ENCODE data around the gene DHRS9. TPM values are rescaled to one million over a fixed set of nuclear protein-coding genes. Genes with fewer than 3 reads are reported as not detected.

The DHRS9 gene
- total RNA-seq, 2 donors from 2014 or later, result 0.32 to 0.34 TPM

DNA sequence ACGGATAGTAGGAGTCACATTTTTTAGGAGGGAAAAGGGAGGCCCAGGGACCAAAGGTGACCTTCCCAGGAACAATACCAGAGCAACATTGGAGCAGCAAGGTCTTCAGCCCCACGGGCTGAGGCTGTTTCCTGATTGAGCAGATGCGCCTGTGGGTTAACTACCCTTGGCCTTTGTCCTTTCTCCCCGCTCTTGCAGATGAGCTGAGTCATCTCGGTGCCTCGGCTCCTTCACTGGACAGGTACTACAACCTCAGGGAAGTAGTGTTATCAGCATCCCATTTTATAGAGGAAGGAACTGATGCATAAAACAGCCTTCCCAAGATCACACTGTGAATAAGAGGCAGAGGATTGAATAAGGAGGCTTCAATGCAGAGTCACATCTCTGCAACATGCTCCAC lies 43.5 kb downstream of the DHRS9 start:
- intact Hi-C loops (cut with DNase I), result no loop called here
- no peaks in the 10 kb centered on the region for H3K36me3 ChIP-seq
- 90% methylated on average over 6 of the region's 6 CpGs for WGBS
- no peak overlapping the region for H3K27ac ChIP-seq
- no peak for DNase-seq (ENCODE audit: low spot score)
- no peaks in the 10 kb centered on the region for H3K9me3 ChIP-seq
- no peaks in the 10 kb centered on the region for H3K27me3 ChIP-seq (replicated peaks; ENCODE audit: insufficient read depth)
- no peaks in the 10 kb centered on the region for H3K4me1 ChIP-seq (replicated peaks)
- H3K4me3 ChIP-seq, result no peak overlapping the region
- TF ChIP-seq POLR2A (IDR thresholded peaks at IDR 0.05) (no peak), POLR2AphosphoS5 (IDR thresholded peaks at IDR 0.05) (no peak)
- TF ChIP-seq, protein P1, sequence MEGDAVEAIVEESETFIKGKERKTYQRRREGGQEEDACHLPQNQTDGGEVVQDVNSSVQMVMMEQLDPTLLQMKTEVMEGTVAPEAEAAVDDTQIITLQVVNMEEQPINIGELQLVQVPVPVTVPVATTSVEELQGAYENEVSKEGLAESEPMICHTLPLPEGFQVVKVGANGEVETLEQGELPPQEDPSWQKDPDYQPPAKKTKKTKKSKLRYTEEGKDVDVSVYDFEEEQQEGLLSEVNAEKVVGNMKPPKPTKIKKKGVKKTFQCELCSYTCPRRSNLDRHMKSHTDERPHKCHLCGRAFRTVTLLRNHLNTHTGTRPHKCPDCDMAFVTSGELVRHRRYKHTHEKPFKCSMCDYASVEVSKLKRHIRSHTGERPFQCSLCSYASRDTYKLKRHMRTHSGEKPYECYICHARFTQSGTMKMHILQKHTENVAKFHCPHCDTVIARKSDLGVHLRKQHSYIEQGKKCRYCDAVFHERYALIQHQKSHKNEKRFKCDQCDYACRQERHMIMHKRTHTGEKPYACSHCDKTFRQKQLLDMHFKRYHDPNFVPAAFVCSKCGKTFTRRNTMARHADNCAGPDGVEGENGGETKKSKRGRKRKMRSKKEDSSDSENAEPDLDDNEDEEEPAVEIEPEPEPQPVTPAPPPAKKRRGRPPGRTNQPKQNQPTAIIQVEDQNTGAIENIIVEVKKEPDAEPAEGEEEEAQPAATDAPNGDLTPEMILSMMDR (IDR thresholded peaks at IDR 0.05), result no peak

DNA sequence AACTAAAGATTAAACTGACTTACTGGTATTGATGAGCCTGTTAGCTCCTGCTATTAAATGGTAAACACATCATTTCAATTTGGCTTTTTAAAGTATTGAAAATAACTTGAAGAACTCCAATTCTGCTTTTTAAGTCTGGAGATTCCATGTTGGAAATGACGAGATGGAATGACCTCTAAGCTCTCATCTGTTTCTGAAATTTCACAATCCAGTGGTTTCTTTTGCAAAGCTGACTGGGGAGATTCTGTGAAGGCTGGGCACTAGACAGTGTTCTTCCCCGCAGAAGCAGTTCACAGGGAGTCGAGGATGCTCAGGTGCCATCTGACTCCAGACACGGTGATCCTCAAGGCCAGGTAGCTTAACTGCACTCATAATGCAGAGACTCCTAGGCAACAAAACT lies 44.7 kb downstream of the DHRS9 start:
- 91% methylated on average over 4 of the region's 4 CpGs for WGBS
- no peak overlapping the region for H3K4me3 ChIP-seq

DNA sequence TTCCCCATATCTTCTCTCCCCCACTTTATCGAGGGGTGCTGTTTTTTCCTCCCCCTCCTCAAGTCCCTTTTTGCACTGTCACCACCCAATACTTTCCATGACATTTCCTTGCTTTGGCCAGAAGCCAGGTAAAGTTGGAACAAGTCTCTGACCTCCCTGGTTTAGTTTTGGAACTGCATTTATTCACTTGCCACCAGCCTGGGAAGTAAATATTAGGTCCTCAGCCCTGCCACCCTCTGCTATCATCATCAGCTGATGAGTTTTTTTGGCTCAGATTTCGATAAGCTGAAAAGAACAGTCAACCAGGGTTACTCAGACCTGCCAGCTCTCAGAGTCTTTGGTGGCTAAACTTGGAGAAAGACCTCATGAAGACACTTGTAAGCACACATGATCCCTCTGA lies 47.0 kb downstream of the DHRS9 start:
- no peak for DNase-seq (ENCODE audit: low spot score)
- Histone ChIP-seq H3K4me3 (no peak overlapping the region), H3K36me3 (no peaks in the 10 kb centered on the region), H3K9me3 (no peaks in the 10 kb centered on the region), H3K4me1 (replicated peaks) (no peaks in the 10 kb centered on the region), H3K27ac (no peak overlapping the region), H3K27me3 (replicated peaks; ENCODE audit: insufficient read depth) (no peaks in the 10 kb centered on the region)
- intact Hi-C loops (cut with DNase I), result no loop called here
- TF ChIP-seq, protein P1 (IDR thresholded peaks at IDR 0.05), result no peak
- no peak for TF ChIP-seq POLR2AphosphoS5 (IDR thresholded peaks at IDR 0.05)
- TF ChIP-seq POLR2A (IDR thresholded peaks at IDR 0.05), result no peak
- 55% methylated on average over 2 of the region's 2 CpGs for WGBS

More for the DNA sequence above, 44.7 kb downstream of the DHRS9 start:
- no peaks in the 10 kb centered on the region for H3K9me3 ChIP-seq
- H3K36me3 ChIP-seq, result no peaks in the 10 kb centered on the region
- no peak for TF ChIP-seq POLR2A (IDR thresholded peaks at IDR 0.05)
- H3K4me1 ChIP-seq (replicated peaks), result no peaks in the 10 kb centered on the region
- intact Hi-C loops (cut with DNase I), result no loop called here
- H3K27ac ChIP-seq, result no peak overlapping the region
- no peaks in the 10 kb centered on the region for H3K27me3 ChIP-seq (replicated peaks; ENCODE audit: insufficient read depth)
- DNase-seq (ENCODE audit: low spot score), result no peak

DNA sequence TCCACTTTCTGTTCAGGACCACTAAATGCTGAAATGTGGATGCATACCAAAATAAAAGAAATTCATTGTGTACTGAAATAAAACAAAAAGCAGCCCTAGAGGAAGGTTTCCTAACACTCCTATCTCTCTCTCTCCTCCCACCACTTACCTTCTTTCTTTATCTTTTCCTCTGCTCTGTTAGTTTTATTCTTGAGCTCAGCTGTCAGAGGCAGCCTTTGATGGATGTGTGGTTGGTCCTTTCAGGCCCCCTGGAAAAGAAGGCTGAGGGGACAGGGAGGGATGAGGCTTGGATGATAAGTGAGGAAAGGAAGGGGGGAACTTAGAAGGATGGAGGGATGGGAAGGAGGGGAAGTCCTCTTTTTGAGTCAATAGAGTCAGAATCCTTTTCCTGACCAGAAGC lies 47.6 kb downstream of the DHRS9 start:
- no peaks in the 10 kb centered on the region for H3K36me3 ChIP-seq
- TF ChIP-seq POLR2A (IDR thresholded peaks at IDR 0.05), result no peak
- no peak for TF ChIP-seq POLR2AphosphoS5 (IDR thresholded peaks at IDR 0.05)
- TF ChIP-seq, protein P1 (IDR thresholded peaks at IDR 0.05), result no peak
- no peak overlapping the region for H3K27ac ChIP-seq
- no peaks in the 10 kb centered on the region for H3K27me3 ChIP-seq (replicated peaks; ENCODE audit: insufficient read depth)
- no peak overlapping the region for H3K4me3 ChIP-seq
- no peaks in the 10 kb centered on the region for H3K4me1 ChIP-seq (replicated peaks)
- no peaks in the 10 kb centered on the region for H3K9me3 ChIP-seq
- no peak for DNase-seq (ENCODE audit: low spot score)
- intact Hi-C loops (cut with DNase I), result no loop called here

DNA sequence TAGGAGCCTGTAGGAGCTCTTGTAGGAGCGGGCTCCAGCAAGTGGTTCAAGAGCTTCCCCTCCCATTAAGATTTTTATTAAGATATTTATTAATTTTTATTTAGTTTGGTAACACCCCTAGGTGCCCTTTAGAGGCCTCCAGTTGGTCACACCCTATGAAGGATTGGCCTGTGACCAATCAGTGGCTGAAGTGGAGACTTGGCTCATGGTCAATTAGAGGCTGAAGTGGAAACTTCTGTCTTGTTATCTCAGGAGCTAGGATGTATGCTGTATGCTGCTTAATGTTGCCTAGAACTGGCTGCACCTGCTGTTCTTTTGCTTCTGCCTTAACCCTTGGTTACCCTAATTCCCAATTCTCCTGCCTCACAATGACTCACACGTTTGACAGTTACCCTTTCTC lies 48.7 kb downstream of the DHRS9 start:
- intact Hi-C loops (cut with DNase I), result no loop called here
- Histone ChIP-seq H3K4me3 (no peak overlapping the region), H3K36me3 (no peaks in the 10 kb centered on the region), H3K27me3 (replicated peaks; ENCODE audit: insufficient read depth) (no peaks in the 10 kb centered on the region), H3K4me1 (replicated peaks) (no peaks in the 10 kb centered on the region), H3K27ac (no peak overlapping the region), H3K9me3 (no peaks in the 10 kb centered on the region)
- TF ChIP-seq POLR2A (IDR thresholded peaks at IDR 0.05), result no peak
- TF ChIP-seq, protein P1 (IDR thresholded peaks at IDR 0.05), result no peak
- no peak for TF ChIP-seq POLR2AphosphoS5 (IDR thresholded peaks at IDR 0.05)
- WGBS, result 80% methylated on average over 2 of the region's 2 CpGs
- no peak for DNase-seq (ENCODE audit: low spot score)
